Measurements from ENCODE around the gene MMS22L. TPM values are rescaled to one million over a fixed set of nuclear protein-coding genes. Genes with fewer than 3 reads are reported as not detected.

The MMS22L gene
- total RNA-seq, 1 donor from 2014 or later: 22.0 TPM

GRCh38 chr6:97293198-97293696 is 10.2 kb upstream of the MMS22L start:
- H3K27me3 Mint-ChIP-seq (ENCODE audit: low read depth): peaks cover 14% of the 10 kb centered on the region
- peaks cover 12% of the 10 kb centered on the region for H3K9me3 Mint-ChIP-seq
- H3K4me1 Mint-ChIP-seq: no peaks in the 10 kb centered on the region
- DNase-seq (ENCODE audit: low spot score in 2 of 2, unreplicated experiment in 2 of 2): no peak
- no peaks in the 10 kb centered on the region for H3K36me3 Mint-ChIP-seq
- TF ChIP-seq CTCF (IDR thresholded peaks at IDR 0.05; ENCODE audit: unreplicated experiment): no peak
- no peak overlapping the region for H3K27ac Mint-ChIP-seq
- H3K4me3 Mint-ChIP-seq: no peak overlapping the region

GRCh38 chr6:97292671-97293070 is 9.7 kb upstream of the MMS22L start:
- Mint-ChIP-seq H3K9me3 (peaks cover 12% of the 10 kb centered on the region), H3K4me1 (no peaks in the 10 kb centered on the region), H3K27ac (no peak overlapping the region), H3K36me3 (no peaks in the 10 kb centered on the region), H3K4me3 (no peak overlapping the region), H3K27me3 (ENCODE audit: low read depth) (peaks cover 14% of the 10 kb centered on the region)
- DNase-seq (ENCODE audit: low spot score in 2 of 2, unreplicated experiment in 2 of 2): no peak
- no peak for TF ChIP-seq CTCF (IDR thresholded peaks at IDR 0.05; ENCODE audit: unreplicated experiment)

GRCh38 chr6:97291896-97292295 is 8.9 kb upstream of the MMS22L start:
- H3K4me1 Mint-ChIP-seq: no peaks in the 10 kb centered on the region

GRCh38 chr6:97289332-97289731 is 6.3 kb upstream of the MMS22L start:
- TF ChIP-seq CTCF (IDR thresholded peaks at IDR 0.05; ENCODE audit: unreplicated experiment): no peak

More at GRCh38 chr6:97291896-97292295, 8.9 kb upstream of the MMS22L start:
- H3K27me3 Mint-ChIP-seq (ENCODE audit: low read depth): peaks cover 14% of the 10 kb centered on the region
- no peak for TF ChIP-seq CTCF (IDR thresholded peaks at IDR 0.05; ENCODE audit: unreplicated experiment)
- DNase-seq (ENCODE audit: low spot score in 2 of 2, unreplicated experiment in 2 of 2): no peak
- H3K27ac Mint-ChIP-seq: no peak overlapping the region
- peaks cover 12% of the 10 kb centered on the region for H3K9me3 Mint-ChIP-seq
- no peak overlapping the region for H3K4me3 Mint-ChIP-seq
- H3K36me3 Mint-ChIP-seq: no peaks in the 10 kb centered on the region

GRCh38 chr6:97288188-97288587 is 5.2 kb upstream of the MMS22L start:
- Mint-ChIP-seq H3K4me3 (no peak overlapping the region), H3K27ac (no peak overlapping the region), H3K27me3 (ENCODE audit: low read depth) (no peaks in the 10 kb centered on the region), H3K9me3 (peaks cover 4% of the 10 kb centered on the region), H3K4me1 (peaks cover 7% of the 10 kb centered on the region), H3K36me3 (no peaks in the 10 kb centered on the region)
- TF ChIP-seq CTCF (IDR thresholded peaks at IDR 0.05; ENCODE audit: unreplicated experiment): no peak
- DNase-seq (ENCODE audit: low spot score in 2 of 2, unreplicated experiment in 2 of 2): no peak

More at GRCh38 chr6:97289332-97289731, 6.3 kb upstream of the MMS22L start:
- Mint-ChIP-seq H3K27me3 (ENCODE audit: low read depth) (peaks cover 7% of the 10 kb centered on the region), H3K4me1 (no peaks in the 10 kb centered on the region), H3K36me3 (no peaks in the 10 kb centered on the region), H3K4me3 (no peak overlapping the region), H3K9me3 (peaks cover 9% of the 10 kb centered on the region), H3K27ac (no peak overlapping the region)
- no peak for DNase-seq (ENCODE audit: low spot score in 2 of 2, unreplicated experiment in 2 of 2)
